T-cell (primary cell): ENCODE results near the gene MAP3K15. TPM values are rescaled to one million over a fixed set of nuclear protein-coding genes. Genes with fewer than 3 reads are reported as not detected.
"Not testable (repeated sequence)": the region's sequence is repeated elsewhere in the genome, so short reads cannot be mapped to it uniquely, and the experiment has no call there.

Experiments used
- ATAC-seq, 4 experiments: fragments of 200-7000 bp in 3 of 4; fragments of 150-1000 bp in 1 of 4; cut with Tn5 transposase; replicated peaks in 1 of 4; 1 replicate in 3 of 4; 2 replicates in 1 of 4; pipeline ENCODE4 v1.10.0; 2021; ENCODE audit warnings: moderate library complexity in 3 of 4, mild to moderate bottlenecking in 2 of 4, moderate number of reproducible peaks in 1 of 4
- CTCF ChIA-PET, 2 donors: fragments of 300-600 bp; sonication (Branson Sonifier 250); formaldehyde crosslinking; loops; one replicate each; lab custom pipeline; 2022; ENCODE audit warnings: antibody characterized with exemption in 2 of 2; lab: Charles Lee
- POLR2A ChIA-PET, 2 donors: fragments of 300-600 bp; sonication (Branson Sonifier 250); formaldehyde crosslinking; loops; one replicate each; lab custom pipeline; 2022; ENCODE audit warnings: antibody characterized with exemption in 2 of 2; lab: Charles Lee
- DNase-seq, 35 experiments: peaks; one replicate each; pipeline versions ENCODE4 v3.0.0 to v3.0.0-alpha.2; 2013 to 2023
- H3K27ac ChIP-seq: one replicate; pipeline ENCODE4 v1.5.1; 2013; ENCODE audit warnings: low read length
- H3K27me3 ChIP-seq, 2 experiments: replicated peaks in 1 of 2; 1 replicate in 1 of 2; 2 replicates in 1 of 2; pipeline versions ENCODE4 v1.6.1 to v1.7.0; 2013; ENCODE audit warnings: low read length in 1 of 2, mixed read lengths in 1 of 2; ENCODE audit not compliant: control insufficient read depth in 2 of 2, insufficient read depth in 2 of 2; ENCODE audit errors: extremely low read depth in 1 of 2
- H3K36me3 ChIP-seq, 2 donors: 1 replicate in 1 of 2; 2 replicates in 1 of 2; pipeline versions ENCODE4 v1.6.1 to v1.7.0; 2013; ENCODE audit warnings: low read length in 1 of 2; ENCODE audit not compliant: control insufficient read depth in 2 of 2, insufficient read depth in 1 of 2; ENCODE audit errors: extremely low read depth in 1 of 2
- H3K4me1 ChIP-seq, 2 experiments: 1 replicate in 1 of 2; 2 replicates in 1 of 2; pipeline versions ENCODE4 v1.6.1 to v1.7.0; 2013; ENCODE audit warnings: low read length in 2 of 2, mixed read lengths in 1 of 2; ENCODE audit not compliant: insufficient read depth in 2 of 2, control insufficient read depth in 1 of 2; ENCODE audit errors: extremely low read depth in 1 of 2
- H3K4me3 ChIP-seq, 2 donors: 1 replicate in 1 of 2; 2 replicates in 1 of 2; pipeline versions ENCODE4 v1.5.1 to v1.7.0; 2013; ENCODE audit warnings: mild to moderate bottlenecking in 2 of 2, low read length in 1 of 2, moderate library complexity in 1 of 2; ENCODE audit not compliant: control insufficient read depth in 1 of 2; ENCODE audit errors: extremely low read depth in 1 of 2
- H3K9me3 ChIP-seq: 2 replicates; pipeline ENCODE4 v1.7.0; 2013
- H3K27ac Mint-ChIP-seq, 2 donors: one replicate each; pipeline ENCODE4 v1.8.0; 2020 to 2021; ENCODE audit warnings: mild to moderate bottlenecking in 2 of 2, mixed read lengths in 2 of 2
- H3K27me3 Mint-ChIP-seq, 2 donors: one replicate each; pipeline ENCODE4 v1.8.0; 2021 to 2022; ENCODE audit warnings: mixed read lengths in 2 of 2
- H3K36me3 Mint-ChIP-seq: one replicate; pipeline ENCODE4 v1.8.0; 2021; ENCODE audit warnings: mixed read lengths
- H3K4me1 Mint-ChIP-seq, 3 donors: one replicate each; pipeline ENCODE4 v1.8.0; 2020 to 2022; ENCODE audit warnings: mixed read lengths in 3 of 3, mild to moderate bottlenecking in 1 of 3
- H3K4me3 Mint-ChIP-seq, 3 donors: one replicate each; pipeline ENCODE4 v1.8.0; 2020 to 2022; ENCODE audit warnings: mild to moderate bottlenecking in 3 of 3, mixed read lengths in 3 of 3, moderate library complexity in 3 of 3
- H3K9me3 Mint-ChIP-seq, 3 donors: one replicate each; pipeline ENCODE4 v1.8.0; 2020 to 2022; ENCODE audit warnings: mixed read lengths in 3 of 3
- WGBS: methylation state at CpG from one replicate; pipeline ENCODE4 v1.1.5; 2013; ENCODE audit warnings: missing lambda C conversion rate; ENCODE audit not compliant: insufficient coverage; 5-methylcytosine and 5-hydroxymethylcytosine counted together
- total RNA-seq, 35 experiments: library from RNA in 6 of 35; stranded (reverse) in 6 of 35; fragments of 120-200 nt in 1 of 35; gene quantifications; one replicate each; pipeline versions ENCODE4 v1.2.1 to v1.2.4 and lab custom pipeline; 2013 to 2026

The MAP3K15 gene
- total RNA-seq, 5 donors from 2014 or later (not counting 1 experiment from before 2014, with no cell fraction given), result 0.09 to 0.23 TPM; not detected in 3

DNA sequence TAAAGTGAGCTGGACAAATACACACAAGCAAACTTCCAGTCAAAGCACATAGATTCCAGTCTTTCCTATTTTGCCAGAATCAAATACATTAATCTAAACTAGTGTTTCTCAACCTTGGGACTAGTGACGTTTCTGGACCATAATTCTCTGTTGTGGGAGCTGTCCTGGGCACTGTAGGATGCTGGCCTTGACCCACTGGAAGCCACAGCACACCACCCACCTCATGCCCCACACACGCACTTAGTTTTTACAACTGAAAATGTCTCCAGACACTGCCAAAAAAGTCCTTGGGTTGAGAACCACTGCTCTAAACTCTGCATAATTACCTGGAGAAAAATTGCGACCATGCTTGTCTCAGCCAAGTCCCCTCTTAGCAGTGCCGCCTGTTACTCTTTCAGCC lies 57.6 kb downstream of the MAP3K15 start:
- Histone ChIP-seq H3K36me3 (no peaks in the 10 kb centered on the region), H3K27me3 (no peaks in the 10 kb centered on the region), H3K9me3 (no peaks in the 10 kb centered on the region), H3K27ac (no peak overlapping the region), H3K4me3 (no peak overlapping the region), H3K4me1 (no peaks in the 10 kb centered on the region)
- no peak overlapping the region for H3K4me3 Mint-ChIP-seq
- peaks cover 0 to 11% of the 10 kb centered on the region in 2 donors for H3K27me3 Mint-ChIP-seq
- 100% methylated on average over 2 of the region's 4 CpGs for WGBS
- no peak overlapping the region for H3K27ac Mint-ChIP-seq
- ATAC-seq (no peak), DNase-seq (no peak)
- ChIA-PET POLR2A (no interaction called here), CTCF (no interaction called here)
- no peaks in the 10 kb centered on the region for H3K4me1 Mint-ChIP-seq
- no peaks in the 10 kb centered on the region for H3K36me3 Mint-ChIP-seq
- H3K9me3 Mint-ChIP-seq, result no peaks in the 10 kb centered on the region

- H3K27ac ChIP-seq, result no peak overlapping the region
- no peaks in the 10 kb centered on the region for H3K9me3 ChIP-seq
- H3K4me3 ChIP-seq, result no peak overlapping the region
- Mint-ChIP-seq H3K9me3 (no peaks in the 10 kb centered on the region), H3K27me3 (peaks cover 2 to 20% of the 10 kb centered on the region in 2 donors), H3K4me1 (no peaks in the 10 kb centered on the region), H3K36me3 (no peaks in the 10 kb centered on the region), H3K27ac (no peak overlapping the region), H3K4me3 (no peak overlapping the region)
- H3K4me1 ChIP-seq, result no peaks in the 10 kb centered on the region
- no peak for DNase-seq
- H3K27me3 ChIP-seq, result no peaks in the 10 kb centered on the region
- CTCF ChIA-PET, result no interaction called here
- no peak for ATAC-seq
- H3K36me3 ChIP-seq, result no peaks in the 10 kb centered on the region
- POLR2A ChIA-PET, result no interaction called here
- 75% methylated on average over 4 of the region's 7 CpGs for WGBS
Measured at GRCh38 chrX:19448077-19448476, 67.2 kb downstream of the MAP3K15 start.

GRCh38 chrX:19446397-19446796 lies 68.9 kb downstream of the MAP3K15 start:
- no peaks in the 10 kb centered on the region for H3K27me3 ChIP-seq
- POLR2A ChIA-PET, result no interaction called here

DNA sequence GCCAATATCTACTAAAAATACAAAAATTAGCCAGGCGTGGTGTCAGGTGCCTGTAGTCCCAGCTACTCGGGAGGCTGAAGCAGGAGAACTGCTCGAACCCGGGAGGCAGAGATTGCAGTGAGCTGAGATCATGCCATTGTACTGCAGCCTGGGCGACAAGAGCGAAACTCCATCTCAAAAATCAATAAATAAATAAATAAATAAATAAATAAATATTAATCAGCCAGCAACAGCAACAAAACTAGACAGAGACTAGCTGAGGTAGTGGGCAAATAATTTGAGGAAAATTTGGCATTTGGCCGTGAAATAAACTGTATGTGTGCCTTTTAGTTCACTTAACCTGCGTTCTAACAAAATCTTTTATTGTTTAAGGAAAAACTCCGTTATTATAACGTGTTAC lies 69.5 kb downstream of the MAP3K15 start:
- ATAC-seq, H3K4me1 Mint-ChIP-seq, H3K9me3 ChIP-seq, DNase-seq, H3K27me3 ChIP-seq, H3K9me3 Mint-ChIP-seq, H3K4me3 ChIP-seq, CTCF ChIA-PET, H3K27ac ChIP-seq, H3K36me3 ChIP-seq, H3K4me1 ChIP-seq, H3K4me3 Mint-ChIP-seq, H3K27ac Mint-ChIP-seq, H3K36me3 Mint-ChIP-seq, POLR2A ChIA-PET: not testable (repeated sequence)
- WGBS, result no CpG with 5 or more reads among the region's 10 CpGs
- H3K27me3 Mint-ChIP-seq, result peaks cover 2 to 25% of the 10 kb centered on the region in 2 donors

More at GRCh38 chrX:19446397-19446796, 68.9 kb downstream of the MAP3K15 start:
- Mint-ChIP-seq H3K27me3 (peaks cover 2 to 20% of the 10 kb centered on the region in 2 donors), H3K9me3 (no peaks in the 10 kb centered on the region), H3K36me3 (no peaks in the 10 kb centered on the region), H3K4me3 (no peak overlapping the region), H3K4me1 (no peaks in the 10 kb centered on the region), H3K27ac (no peak overlapping the region)
- Histone ChIP-seq H3K4me1 (no peaks in the 10 kb centered on the region), H3K27ac (no peak overlapping the region), H3K9me3 (no peaks in the 10 kb centered on the region), H3K36me3 (no peaks in the 10 kb centered on the region), H3K4me3 (no peak overlapping the region)
- CTCF ChIA-PET, result no interaction called here
- 100% methylated on average over 1 of the region's 4 CpGs for WGBS
- ATAC-seq (no peak), DNase-seq (no peak)

DNA sequence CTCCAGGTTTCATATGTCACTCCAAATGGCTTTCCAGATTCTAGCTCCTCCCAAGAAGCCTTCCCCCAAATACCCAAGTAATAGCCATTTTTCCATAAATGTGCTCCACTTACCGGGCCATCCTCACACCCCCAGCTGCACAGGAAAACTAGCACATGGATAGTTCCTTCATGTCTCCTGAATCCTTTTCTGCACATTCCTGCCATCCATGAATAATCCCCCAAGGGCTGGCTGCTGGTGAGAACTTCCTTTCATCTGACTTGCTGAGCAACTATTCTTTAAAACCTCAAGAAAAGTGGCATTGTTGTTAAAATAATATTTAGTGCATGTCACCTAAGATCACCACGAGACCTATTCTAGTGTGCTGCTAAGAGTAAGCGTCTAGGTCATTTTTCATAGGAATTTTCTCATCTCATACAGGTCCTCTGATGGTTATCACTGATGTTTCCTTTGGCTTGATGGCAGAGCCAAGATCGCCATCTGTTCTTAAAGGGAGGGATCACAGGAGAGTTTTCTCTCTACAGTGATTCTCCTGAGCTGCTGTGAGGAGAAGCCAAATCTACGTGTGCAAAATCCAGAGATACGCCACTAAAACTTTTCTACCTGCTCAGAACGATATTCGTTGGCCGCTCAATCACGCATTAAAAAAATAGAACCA lies 71.3 kb downstream of the MAP3K15 start:
- H3K9me3 ChIP-seq, result no peaks in the 10 kb centered on the region
- POLR2A ChIA-PET, result no interaction called here
- DNase-seq, result no peak
- no peak overlapping the region for H3K27ac Mint-ChIP-seq
- no peaks in the 10 kb centered on the region for H3K9me3 Mint-ChIP-seq
- H3K4me3 ChIP-seq, result no peak overlapping the region
- H3K4me3 Mint-ChIP-seq, result no peak overlapping the region
- ATAC-seq, result no peak
- no peaks in the 10 kb centered on the region for H3K36me3 ChIP-seq
- WGBS, result 100% methylated on average over 3 of the region's 10 CpGs
- no peaks in the 10 kb centered on the region for H3K36me3 Mint-ChIP-seq
- no peaks in the 10 kb centered on the region for H3K4me1 Mint-ChIP-seq
- no peaks in the 10 kb centered on the region for H3K4me1 ChIP-seq
- CTCF ChIA-PET, result no interaction called here
- no peaks in the 10 kb centered on the region for H3K27me3 ChIP-seq
- no peak overlapping the region for H3K27ac ChIP-seq
- peaks cover 0 to 18% of the 10 kb centered on the region in 2 donors for H3K27me3 Mint-ChIP-seq

- Mint-ChIP-seq H3K4me1 (no peaks in the 10 kb centered on the region), H3K27ac (no peak overlapping the region), H3K36me3 (no peaks in the 10 kb centered on the region), H3K9me3 (peaks cover 0 to 7% (median 0%) of the 10 kb centered on the region in 3 donors), H3K4me3 (no peak overlapping the region), H3K27me3 (peaks cover 0 to 18% of the 10 kb centered on the region in 2 donors)
- H3K27me3 ChIP-seq, result no peaks in the 10 kb centered on the region
- no peak overlapping the region for H3K27ac ChIP-seq
- H3K36me3 ChIP-seq, result no peaks in the 10 kb centered on the region
- H3K9me3 ChIP-seq, result no peaks in the 10 kb centered on the region
- ATAC-seq (no peak), DNase-seq (no peak)
- no CpG with 5 or more reads among the region's 3 CpGs for WGBS
- CTCF ChIA-PET, result no interaction called here
- POLR2A ChIA-PET, result no interaction called here
- H3K4me1 ChIP-seq, result no peaks in the 10 kb centered on the region
- H3K4me3 ChIP-seq, result no peak overlapping the region
Measured at GRCh38 chrX:19440713-19441112, 74.6 kb downstream of the MAP3K15 start.

DNA sequence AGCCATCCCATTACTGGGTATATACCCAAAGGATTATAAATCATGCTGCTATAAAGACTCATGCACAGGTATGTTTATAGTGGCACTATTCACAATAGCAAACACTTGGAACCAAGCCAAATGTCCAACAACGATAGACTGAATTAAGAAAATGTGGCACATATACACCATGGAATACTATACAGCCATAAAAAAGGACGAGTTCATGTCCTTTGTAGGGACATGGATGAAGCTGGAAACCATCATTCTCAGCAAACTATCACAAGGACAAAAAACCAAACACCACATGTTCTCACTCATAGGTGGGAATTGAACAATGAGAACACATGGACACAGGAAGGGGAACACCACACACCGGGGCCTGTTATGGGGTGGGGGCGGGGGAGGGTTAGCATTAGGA lies 92.6 kb downstream of the MAP3K15 start:
- H3K27ac Mint-ChIP-seq, H3K27me3 ChIP-seq, H3K4me1 ChIP-seq, H3K9me3 Mint-ChIP-seq, H3K36me3 ChIP-seq, ATAC-seq, H3K4me1 Mint-ChIP-seq, H3K27me3 Mint-ChIP-seq, POLR2A ChIA-PET, H3K4me3 ChIP-seq, H3K4me3 Mint-ChIP-seq, H3K27ac ChIP-seq, H3K36me3 Mint-ChIP-seq, H3K9me3 ChIP-seq, CTCF ChIA-PET, DNase-seq: not testable (repeated sequence)
- WGBS, result no CpG with 5 or more reads among the region's 4 CpGs
